AG09309 (cell line): ENCODE measurements around the gene AFAP1.

Experiments
- DNase-seq: peaks from one replicate; pipeline ENCODE4 v3.0.0-alpha.2; 2010; ENCODE audit warnings: low read depth
- H3K4me3 ChIP-seq: 2 replicates; pipeline ENCODE4 v1.5.1; 2011; ENCODE audit warnings: mild to moderate bottlenecking, low read depth, low read length, moderate library complexity; ENCODE audit not compliant: control insufficient read depth
- TF ChIP-seq, protein P1 (sequence below): IDR thresholded peaks from 2 replicates; pipeline ENCODE4 v1.5.1; 2011; ENCODE audit warnings: mild to moderate bottlenecking, low read depth, low read length, inconsistent platforms; ENCODE audit not compliant: insufficient read depth, control insufficient read depth; ENCODE audit errors: missing control alignments

Gene AFAP1

DNA sequence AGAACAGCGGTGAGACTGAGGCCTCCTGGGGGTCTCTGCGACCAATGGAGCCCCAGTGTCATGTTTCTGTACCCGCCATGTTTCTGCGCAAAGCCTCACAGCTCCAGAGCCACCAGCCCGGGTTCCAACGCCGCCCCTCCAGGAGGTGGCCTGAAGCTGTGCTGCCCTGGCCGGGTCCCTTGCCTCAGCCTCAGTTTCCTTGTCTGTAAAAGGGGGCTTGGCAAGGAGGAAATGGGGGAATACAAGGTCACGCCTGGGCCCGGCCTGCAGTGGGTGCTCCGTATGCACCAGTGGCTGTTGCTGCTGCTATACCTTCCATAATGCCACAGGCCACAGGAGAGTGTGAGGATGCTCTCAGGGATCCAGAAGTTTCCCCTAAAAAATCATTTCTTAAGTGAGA is 229.5 kb downstream of the AFAP1 start:
- TF ChIP-seq, protein P1, sequence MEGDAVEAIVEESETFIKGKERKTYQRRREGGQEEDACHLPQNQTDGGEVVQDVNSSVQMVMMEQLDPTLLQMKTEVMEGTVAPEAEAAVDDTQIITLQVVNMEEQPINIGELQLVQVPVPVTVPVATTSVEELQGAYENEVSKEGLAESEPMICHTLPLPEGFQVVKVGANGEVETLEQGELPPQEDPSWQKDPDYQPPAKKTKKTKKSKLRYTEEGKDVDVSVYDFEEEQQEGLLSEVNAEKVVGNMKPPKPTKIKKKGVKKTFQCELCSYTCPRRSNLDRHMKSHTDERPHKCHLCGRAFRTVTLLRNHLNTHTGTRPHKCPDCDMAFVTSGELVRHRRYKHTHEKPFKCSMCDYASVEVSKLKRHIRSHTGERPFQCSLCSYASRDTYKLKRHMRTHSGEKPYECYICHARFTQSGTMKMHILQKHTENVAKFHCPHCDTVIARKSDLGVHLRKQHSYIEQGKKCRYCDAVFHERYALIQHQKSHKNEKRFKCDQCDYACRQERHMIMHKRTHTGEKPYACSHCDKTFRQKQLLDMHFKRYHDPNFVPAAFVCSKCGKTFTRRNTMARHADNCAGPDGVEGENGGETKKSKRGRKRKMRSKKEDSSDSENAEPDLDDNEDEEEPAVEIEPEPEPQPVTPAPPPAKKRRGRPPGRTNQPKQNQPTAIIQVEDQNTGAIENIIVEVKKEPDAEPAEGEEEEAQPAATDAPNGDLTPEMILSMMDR: no peak
- H3K4me3 ChIP-seq: no peak overlapping the region
- DNase-seq: no peak

DNA sequence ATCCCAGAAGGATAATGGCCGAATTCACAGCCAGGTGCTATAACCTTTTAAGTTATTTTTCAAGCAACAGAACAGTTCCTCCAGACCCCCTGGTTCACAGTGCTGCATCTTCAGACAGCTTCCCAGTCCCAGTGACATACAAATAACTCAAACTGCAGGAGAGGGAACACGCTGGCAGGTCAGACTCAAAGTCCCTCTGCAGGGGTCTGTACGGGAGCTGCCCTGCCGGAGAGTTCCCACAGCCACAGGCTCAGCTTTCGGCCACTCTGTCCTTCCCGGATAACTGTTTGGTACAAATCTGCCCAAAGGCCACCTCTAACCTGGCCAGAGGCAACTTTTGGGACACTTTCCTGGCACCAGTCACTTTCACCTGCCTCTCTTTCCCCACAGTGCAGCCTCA is 230.2 kb downstream of the AFAP1 start:
- TF ChIP-seq, protein P1: no peak
- no peak for DNase-seq
- H3K4me3 ChIP-seq: no peak overlapping the region

DNA sequence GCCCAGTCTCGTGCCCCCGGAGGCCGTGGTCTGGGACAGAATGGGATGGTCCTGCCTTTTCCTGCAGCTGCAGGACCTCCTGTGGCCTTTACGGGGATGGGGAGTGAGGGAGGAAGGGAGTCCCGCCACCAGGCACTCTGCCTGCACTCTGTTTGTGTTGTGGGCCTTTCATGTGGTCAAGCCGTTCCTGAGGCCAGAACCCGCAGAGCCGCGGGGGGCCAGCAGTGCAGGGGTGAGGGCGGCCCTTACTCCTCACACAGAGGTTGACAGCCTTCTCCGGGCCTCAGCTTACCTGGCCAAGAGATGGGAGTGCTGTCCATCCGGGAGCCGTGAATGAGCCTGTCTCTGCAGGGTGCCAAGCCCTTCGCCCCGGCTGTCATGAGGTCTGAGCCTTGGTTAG is 230.7 kb downstream of the AFAP1 start:
- TF ChIP-seq, protein P1: no peak
- no peak overlapping the region for H3K4me3 ChIP-seq
- no peak for DNase-seq
